ENCODE data around the gene LHX4. TPM values are rescaled to one million over a fixed set of nuclear protein-coding genes. Genes with fewer than 3 reads are reported as not detected.

Gene LHX4
- total and polyA plus RNA-seq, 8 donors = 0.03 to 4.8 (median 4.1) TPM

- no peak for DNase-seq
- TF ChIP-seq CTCF (IDR thresholded peaks at IDR 0.05) = no peak
- intact Hi-C loops (cut with DNase I) = no loop called here
- H3K9me3 ChIP-seq = no peaks in the 10 kb centered on the region
- H3K36me3 ChIP-seq = peaks cover 0 to 98% of the 10 kb centered on the region in 2 donors
- no peak overlapping the region for H3K4me3 ChIP-seq
- H3K27ac ChIP-seq = no peak overlapping the region
- no peaks in the 10 kb centered on the region for H3K27me3 ChIP-seq
- H3K4me1 ChIP-seq = no peaks in the 10 kb centered on the region
- no peak for ATAC-seq
These were observed 33.5 kb upstream of the LHX4 start for GRCh38 chr1:180196436-180197003.

GRCh38 chr1:180197231-180197630 lies 32.8 kb upstream of the LHX4 start:
- intact Hi-C loops (cut with DNase I) = no loop called here
- Histone ChIP-seq H3K27ac (no peak overlapping the region), H3K9me3 (no peaks in the 10 kb centered on the region), H3K4me1 (no peaks in the 10 kb centered on the region), H3K36me3 (peaks cover 0 to 96% of the 10 kb centered on the region in 2 donors), H3K4me3 (no peak overlapping the region), H3K27me3 (no peaks in the 10 kb centered on the region)
- TF ChIP-seq CTCF (IDR thresholded peaks at IDR 0.05) = no peak
- ATAC-seq = no peak
- DNase-seq = no peak

GRCh38 chr1:180198196-180198595 lies 31.9 kb upstream of the LHX4 start:
- TF ChIP-seq CTCF (IDR thresholded peaks at IDR 0.05) = no peak
- ATAC-seq (no peak), DNase-seq (no peak)
- intact Hi-C loops (cut with DNase I) = no loop called here
- H3K9me3 ChIP-seq = no peaks in the 10 kb centered on the region
- no peak overlapping the region for H3K4me3 ChIP-seq
- peaks cover 0 to 86% of the 10 kb centered on the region in 2 donors for H3K36me3 ChIP-seq
- H3K27me3 ChIP-seq = no peaks in the 10 kb centered on the region
- no peak overlapping the region for H3K27ac ChIP-seq
- no peaks in the 10 kb centered on the region for H3K4me1 ChIP-seq

GRCh38 chr1:180198611-180199010 lies 31.5 kb upstream of the LHX4 start:
- Histone ChIP-seq H3K27ac (no peak overlapping the region), H3K9me3 (no peaks in the 10 kb centered on the region), H3K27me3 (no peaks in the 10 kb centered on the region), H3K4me1 (no peaks in the 10 kb centered on the region), H3K4me3 (no peak overlapping the region), H3K36me3 (peaks cover 0 to 82% of the 10 kb centered on the region in 2 donors)
- intact Hi-C loops (cut with DNase I) = no loop called here
- DNase-seq (no peak), ATAC-seq (no peak)
- TF ChIP-seq CTCF (IDR thresholded peaks at IDR 0.05) = no peak

GRCh38 chr1:180199018-180199417 lies 31.0 kb upstream of the LHX4 start:
- Histone ChIP-seq H3K27ac (no peak overlapping the region), H3K36me3 (peaks cover 0 to 78% of the 10 kb centered on the region in 2 donors), H3K4me3 (no peak overlapping the region), H3K27me3 (no peaks in the 10 kb centered on the region), H3K9me3 (no peaks in the 10 kb centered on the region), H3K4me1 (no peaks in the 10 kb centered on the region)
- TF ChIP-seq CTCF (IDR thresholded peaks at IDR 0.05) = no peak
- intact Hi-C loops (cut with DNase I) = no loop called here
- ATAC-seq = no peak
- no peak for DNase-seq
